C4-2B (cell line): ENCODE results near the gene ZMAT5.

Experiments
- CTCF ChIP-seq: fragments of 450-650 bp; conservative IDR thresholded peaks from 2 replicates; pipeline ENCODE4 v1.5.1; 2017; ENCODE audit warnings: mild to moderate bottlenecking
- ZFX ChIP-seq: fragments of 450-650 bp; IDR thresholded peaks from 2 replicates; pipeline ENCODE4 v1.6.1; 2017

GRCh38 chr22:29755889-29756288, 10.9 kb downstream of the ZMAT5 start:
- TF ChIP-seq CTCF (no peak), ZFX (no peak)
